ENCODE measurements around the gene ASF1B.

The ASF1B gene

GRCh38 chr19:14116525-14116917 lies 19.9 kb downstream of the ASF1B start:
- Mint-ChIP-seq H3K4me1 (ENCODE audit: low read depth in 2 of 2) (peaks cover 24 to 28% of the 10 kb centered on the region in 2 donors), H3K4me3 (peak overlapping the region; percentile 93 to 96), H3K27ac (peak overlapping the region; percentile 87 to 90), H3K36me3 (ENCODE audit: insufficient read depth) (peaks cover 26% of the 10 kb centered on the region), H3K27me3 (no peaks in the 10 kb centered on the region), H3K9me3 (no peaks in the 10 kb centered on the region)
- no peak for ATAC-seq (replicated peaks)
- DNase-seq = no peak

- DNase-seq (no peak), ATAC-seq (replicated peaks) (no peak)
- Mint-ChIP-seq H3K27me3 (no peaks in the 10 kb centered on the region), H3K9me3 (no peaks in the 10 kb centered on the region), H3K27ac (peak overlapping the region in 1 of 2 donors; percentile 87), H3K4me1 (ENCODE audit: low read depth in 2 of 2) (peaks cover 24 to 28% of the 10 kb centered on the region in 2 donors), H3K4me3 (peak overlapping the region; percentile 93 to 96), H3K36me3 (ENCODE audit: insufficient read depth) (peaks cover 25% of the 10 kb centered on the region)
These were observed 20.6 kb downstream of the ASF1B start for GRCh38 chr19:14115756-14116155.

DNA sequence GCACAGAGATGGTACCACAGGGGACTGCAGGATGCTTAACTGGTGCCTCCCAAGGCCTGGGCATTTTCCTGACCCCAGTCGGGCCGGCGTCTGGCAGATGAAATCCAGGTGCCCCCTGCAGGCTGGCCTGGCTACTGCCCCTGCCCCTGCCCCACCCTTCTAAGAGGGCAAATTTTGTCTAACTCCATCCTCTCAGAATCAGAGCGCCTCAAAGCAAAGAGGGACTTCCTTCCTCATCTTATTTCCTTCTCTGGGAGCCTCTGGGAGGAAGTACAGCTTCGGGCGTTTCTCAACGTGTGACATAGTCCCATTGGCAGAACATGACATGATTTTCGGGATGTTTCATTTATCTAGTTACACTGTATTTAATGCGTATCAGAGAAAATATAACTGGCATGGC lies 21.5 kb downstream of the ASF1B start:
- DNase-seq = peak; percentile 24 to 40 (median 36)
- no peak overlapping the region for H3K27ac Mint-ChIP-seq
- H3K4me3 Mint-ChIP-seq = no peak overlapping the region
- no peaks in the 10 kb centered on the region for H3K9me3 Mint-ChIP-seq
- no peak for ATAC-seq (replicated peaks)
- H3K36me3 Mint-ChIP-seq (ENCODE audit: insufficient read depth) = peaks cover 28% of the 10 kb centered on the region
- peaks cover 24 to 28% of the 10 kb centered on the region in 2 donors for H3K4me1 Mint-ChIP-seq (ENCODE audit: low read depth in 2 of 2)
- no peaks in the 10 kb centered on the region for H3K27me3 Mint-ChIP-seq

- no peak overlapping the region for H3K27ac Mint-ChIP-seq
These were observed 21.9 kb downstream of the ASF1B start for GRCh38 chr19:14114439-14114838.

GRCh38 chr19:14113762-14114414 lies 22.5 kb downstream of the ASF1B start:
- Mint-ChIP-seq H3K27ac (no peak overlapping the region), H3K9me3 (no peaks in the 10 kb centered on the region), H3K4me3 (no peak overlapping the region), H3K36me3 (ENCODE audit: insufficient read depth) (peaks cover 28% of the 10 kb centered on the region), H3K4me1 (ENCODE audit: low read depth in 2 of 2) (peaks cover 20 to 24% of the 10 kb centered on the region in 2 donors), H3K27me3 (no peaks in the 10 kb centered on the region)
- DNase-seq = peak; percentile 30 to 36 (median 36)
- ATAC-seq (replicated peaks) = no peak

More at GRCh38 chr19:14114439-14114838, 21.9 kb downstream of the ASF1B start:
- no peak overlapping the region for H3K4me3 Mint-ChIP-seq
- no peak for ATAC-seq (replicated peaks)
- peaks cover 24 to 28% of the 10 kb centered on the region in 2 donors for H3K4me1 Mint-ChIP-seq (ENCODE audit: low read depth in 2 of 2)
- H3K36me3 Mint-ChIP-seq (ENCODE audit: insufficient read depth) = peaks cover 28% of the 10 kb centered on the region
- H3K9me3 Mint-ChIP-seq = no peaks in the 10 kb centered on the region
- no peak for DNase-seq
- no peaks in the 10 kb centered on the region for H3K27me3 Mint-ChIP-seq

GRCh38 chr19:14112809-14113385 lies 23.5 kb downstream of the ASF1B start:
- peaks cover 14 to 19% of the 10 kb centered on the region in 2 donors for H3K4me1 Mint-ChIP-seq (ENCODE audit: low read depth in 2 of 2)
- H3K27me3 Mint-ChIP-seq = no peaks in the 10 kb centered on the region

GRCh38 chr19:14112051-14112808 lies 24.2 kb downstream of the ASF1B start:
- peak overlapping the region in 1 of 2 donors; percentile 49 for H3K27ac Mint-ChIP-seq
- no peak overlapping the region for H3K4me3 Mint-ChIP-seq
- ATAC-seq (replicated peaks) = no peak
- no peak for DNase-seq
- H3K27me3 Mint-ChIP-seq = no peaks in the 10 kb centered on the region
- H3K9me3 Mint-ChIP-seq = no peaks in the 10 kb centered on the region
- peaks cover 14 to 19% of the 10 kb centered on the region in 2 donors for H3K4me1 Mint-ChIP-seq (ENCODE audit: low read depth in 2 of 2)
- H3K36me3 Mint-ChIP-seq (ENCODE audit: insufficient read depth) = peaks cover 21% of the 10 kb centered on the region

More at GRCh38 chr19:14112809-14113385, 23.5 kb downstream of the ASF1B start:
- Mint-ChIP-seq H3K27ac (peak overlapping the region in 1 of 2 donors; percentile 49), H3K4me3 (no peak overlapping the region), H3K9me3 (no peaks in the 10 kb centered on the region), H3K36me3 (ENCODE audit: insufficient read depth) (peaks cover 28% of the 10 kb centered on the region)
- ATAC-seq (replicated peaks) = no peak
- DNase-seq = no peak

DNA sequence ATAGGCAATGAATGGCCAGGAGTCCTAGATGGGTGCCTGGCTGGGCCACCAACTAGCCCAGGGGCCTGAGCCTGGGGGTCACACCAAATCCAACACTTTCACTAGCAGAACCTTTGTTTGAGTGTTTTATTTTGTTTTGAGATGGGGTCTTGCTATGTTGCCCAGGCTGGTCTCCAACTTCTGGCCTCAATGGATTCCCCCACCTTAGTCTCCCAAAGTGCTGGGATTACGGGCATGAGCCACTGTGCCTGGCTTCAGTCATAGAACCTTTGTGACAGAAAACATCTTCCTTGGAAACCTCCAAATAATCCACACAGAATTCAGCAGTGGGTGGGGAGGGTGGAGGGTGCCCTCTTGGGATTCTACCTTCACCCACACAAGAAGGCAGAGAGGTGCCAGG lies 24.9 kb downstream of the ASF1B start:
- Mint-ChIP-seq H3K4me1 (ENCODE audit: low read depth in 2 of 2) (peaks cover 9 to 13% of the 10 kb centered on the region in 2 donors), H3K4me3 (no peak overlapping the region)

GRCh38 chr19:14110650-14111049 lies 25.7 kb downstream of the ASF1B start:
- DNase-seq (no peak), ATAC-seq (replicated peaks) (no peak)
- Mint-ChIP-seq H3K9me3 (no peaks in the 10 kb centered on the region), H3K36me3 (ENCODE audit: insufficient read depth) (peaks cover 25% of the 10 kb centered on the region), H3K4me1 (ENCODE audit: low read depth in 2 of 2) (peaks cover 3 to 7% of the 10 kb centered on the region in 2 donors), H3K27me3 (no peaks in the 10 kb centered on the region), H3K4me3 (no peak overlapping the region), H3K27ac (peak overlapping the region in 1 of 2 donors; percentile 38)

More for the DNA sequence above, 24.9 kb downstream of the ASF1B start:
- no peak for DNase-seq
- H3K27ac Mint-ChIP-seq = peak overlapping the region in 1 of 2 donors; percentile 31
- no peaks in the 10 kb centered on the region for H3K9me3 Mint-ChIP-seq
- peaks cover 22% of the 10 kb centered on the region for H3K36me3 Mint-ChIP-seq (ENCODE audit: insufficient read depth)
- ATAC-seq (replicated peaks) = no peak
- no peaks in the 10 kb centered on the region for H3K27me3 Mint-ChIP-seq

GRCh38 chr19:14107581-14108461 lies 28.6 kb downstream of the ASF1B start:
- Mint-ChIP-seq H3K4me1 (ENCODE audit: low read depth in 2 of 2) (no peaks in the 10 kb centered on the region), H3K9me3 (no peaks in the 10 kb centered on the region), H3K27ac (no peak overlapping the region), H3K27me3 (no peaks in the 10 kb centered on the region), H3K4me3 (no peak overlapping the region), H3K36me3 (ENCODE audit: insufficient read depth) (peaks cover 42% of the 10 kb centered on the region)
- ATAC-seq (replicated peaks) (no peak), DNase-seq (no peak)

DNA sequence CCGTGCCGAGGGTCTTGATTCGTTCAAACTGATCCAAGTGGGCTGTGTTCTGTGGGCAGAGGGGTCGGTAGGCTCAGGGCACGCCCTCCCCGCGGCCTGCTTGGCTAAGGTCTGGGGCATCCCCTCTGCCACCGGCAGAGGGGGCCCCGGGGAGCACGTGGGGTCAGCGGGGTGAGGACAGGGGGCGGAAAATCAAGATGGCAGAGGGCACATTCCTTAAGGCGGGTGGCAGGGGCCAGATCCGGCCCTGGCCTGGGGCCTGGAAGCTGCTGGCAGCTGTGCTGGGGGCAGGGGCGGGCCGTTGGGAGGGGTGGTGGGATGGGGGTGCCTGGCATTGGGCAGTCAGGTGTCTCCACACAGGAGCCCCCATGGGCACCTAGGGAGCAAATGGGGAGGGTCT lies 29.5 kb downstream of the ASF1B start:
- Mint-ChIP-seq H3K4me1 (ENCODE audit: low read depth in 2 of 2) (no peaks in the 10 kb centered on the region), H3K36me3 (ENCODE audit: insufficient read depth) (peaks cover 46% of the 10 kb centered on the region), H3K27me3 (no peaks in the 10 kb centered on the region), H3K4me3 (no peak overlapping the region), H3K9me3 (no peaks in the 10 kb centered on the region), H3K27ac (no peak overlapping the region)
- DNase-seq (no peak), ATAC-seq (replicated peaks) (no peak)

- ATAC-seq (replicated peaks) (no peak), DNase-seq (no peak)
- peak overlapping the region in 1 of 2 donors; percentile 12 for H3K27ac Mint-ChIP-seq
- H3K4me3 Mint-ChIP-seq = no peak overlapping the region
- no peaks in the 10 kb centered on the region for H3K27me3 Mint-ChIP-seq
- peaks cover 48% of the 10 kb centered on the region for H3K36me3 Mint-ChIP-seq (ENCODE audit: insufficient read depth)
- no peaks in the 10 kb centered on the region for H3K4me1 Mint-ChIP-seq (ENCODE audit: low read depth in 2 of 2)
- no peaks in the 10 kb centered on the region for H3K9me3 Mint-ChIP-seq
These were observed 30.7 kb downstream of the ASF1B start for GRCh38 chr19:14105680-14106079.

DNA sequence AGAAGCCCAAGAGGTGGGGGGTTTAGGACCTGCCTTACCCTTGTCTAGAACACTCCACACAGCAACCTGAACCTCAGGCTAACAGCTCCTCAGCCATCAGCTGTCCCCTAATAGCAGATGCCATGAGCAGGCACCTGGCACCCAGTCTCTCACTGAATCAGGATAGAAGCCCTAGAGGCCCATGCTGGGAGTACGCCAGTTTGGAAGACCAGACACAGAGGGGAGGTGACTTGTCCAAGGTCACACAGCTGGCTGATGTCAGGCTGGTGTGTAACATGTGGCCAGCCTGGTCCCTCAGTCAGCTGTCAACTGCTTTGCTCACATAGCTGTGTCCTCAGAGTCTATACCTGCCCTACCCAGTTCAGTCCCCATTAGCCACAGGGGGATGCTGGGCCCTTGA lies 33.1 kb downstream of the ASF1B start:
- Mint-ChIP-seq H3K9me3 (no peaks in the 10 kb centered on the region), H3K4me1 (ENCODE audit: low read depth in 2 of 2) (no peaks in the 10 kb centered on the region), H3K4me3 (no peak overlapping the region), H3K27me3 (no peaks in the 10 kb centered on the region), H3K36me3 (ENCODE audit: insufficient read depth) (peaks cover 49% of the 10 kb centered on the region), H3K27ac (no peak overlapping the region)
- no peak for DNase-seq
- no peak for ATAC-seq (replicated peaks)

Measured in effector memory CD8-positive, alpha-beta T cell (primary cell).